Measurements from ENCODE around the gene ANKRD62.

ANKRD62 gene

DNA sequence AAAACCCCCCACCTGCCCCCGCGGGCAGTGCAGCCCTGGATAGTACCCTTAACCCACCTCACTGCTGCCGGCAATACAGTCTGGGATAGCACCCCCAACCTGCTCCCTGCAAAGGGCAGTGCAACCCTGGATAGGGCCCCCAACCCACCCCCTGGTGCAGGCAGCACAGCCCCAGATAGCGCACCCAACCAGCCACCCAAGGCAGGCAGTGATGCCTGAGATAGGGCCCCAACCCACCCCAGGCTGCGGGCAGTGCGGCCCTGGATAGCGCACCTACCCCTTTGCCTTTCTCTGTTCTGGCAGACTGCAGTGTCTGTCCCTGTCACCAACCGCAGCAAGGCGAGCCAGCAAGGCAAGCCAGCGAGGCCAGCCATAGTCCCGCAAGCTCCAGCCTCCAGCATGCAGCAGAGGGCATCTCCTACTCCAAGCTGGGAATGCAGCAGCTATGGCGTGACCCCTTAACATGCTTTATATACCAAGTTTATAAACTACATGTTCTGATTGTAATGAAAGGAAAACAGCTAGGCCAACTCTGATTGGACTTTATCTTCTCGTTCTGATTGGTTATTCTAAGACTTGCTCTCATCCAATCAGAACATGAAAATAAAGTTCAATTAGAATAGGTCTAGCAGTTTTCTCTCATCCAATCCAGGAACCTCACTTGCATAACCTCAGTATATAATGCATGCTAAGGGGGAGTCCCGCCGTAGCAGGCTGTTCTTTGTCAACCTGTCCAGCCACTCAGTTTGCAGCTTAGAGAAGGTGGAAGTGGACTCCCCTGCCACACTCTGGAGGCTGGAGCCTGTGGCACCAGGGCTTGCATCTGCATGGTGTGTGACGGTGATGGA, 34.1 kb upstream of the ANKRD62 start:
- no peak for DNase-seq (ENCODE audit: low spot score)
- TF ChIP-seq CTCF (IDR thresholded peaks at IDR 0.05; ENCODE audit: extremely low read depth, insufficient read depth, missing control alignments): no peak
- in situ Hi-C loops (cut with MboI; ENCODE audit: low pct_unique_long_range_greater_than_20kb, low sequenced_read_pairs, unreplicated experiment): loop anchor here (25.0 kb wide), 1 partner anchor 178 kb away; no protein-coding TSS in a partner anchor

DNA sequence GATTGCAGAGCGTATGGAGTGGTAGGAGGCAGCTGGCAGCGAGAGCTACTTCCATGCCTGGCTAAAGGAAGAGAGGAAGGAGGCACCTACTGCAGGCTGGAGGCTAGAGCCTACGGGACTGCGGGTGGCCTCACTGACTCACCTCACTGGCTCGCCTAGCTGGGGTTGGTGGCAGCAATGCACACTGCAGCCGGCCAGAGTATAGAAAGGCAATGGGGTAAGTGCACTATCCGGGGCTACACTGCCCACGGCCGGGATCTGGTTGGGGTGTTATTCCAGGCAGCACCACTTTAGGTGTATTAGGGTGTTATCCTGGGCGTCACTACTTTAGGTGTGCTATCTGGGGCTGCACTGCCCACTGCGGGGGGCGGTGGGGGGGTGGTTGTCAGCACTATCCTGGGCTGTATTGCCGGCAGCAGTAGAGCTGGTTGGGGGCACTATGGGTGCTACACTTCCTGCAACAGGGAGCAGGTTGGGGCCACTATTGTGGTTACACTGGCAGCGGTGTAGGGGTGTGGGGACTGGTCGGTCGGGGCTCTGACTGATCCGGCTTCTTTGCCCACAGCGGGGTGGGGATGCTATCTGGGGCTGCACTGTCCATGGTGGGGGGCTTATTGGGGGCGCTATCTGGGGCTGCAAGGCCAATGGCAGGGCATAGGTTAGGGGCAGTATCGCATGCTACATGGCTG, 33.3 kb upstream of the ANKRD62 start:
- no peak for DNase-seq (ENCODE audit: low spot score)
- TF ChIP-seq CTCF (IDR thresholded peaks at IDR 0.05; ENCODE audit: extremely low read depth, insufficient read depth, missing control alignments): no peak
- in situ Hi-C loops (cut with MboI; ENCODE audit: low pct_unique_long_range_greater_than_20kb, low sequenced_read_pairs, unreplicated experiment): loop anchor here (25.0 kb wide), 1 partner anchor 177 kb away; no protein-coding TSS in a partner anchor

DNA sequence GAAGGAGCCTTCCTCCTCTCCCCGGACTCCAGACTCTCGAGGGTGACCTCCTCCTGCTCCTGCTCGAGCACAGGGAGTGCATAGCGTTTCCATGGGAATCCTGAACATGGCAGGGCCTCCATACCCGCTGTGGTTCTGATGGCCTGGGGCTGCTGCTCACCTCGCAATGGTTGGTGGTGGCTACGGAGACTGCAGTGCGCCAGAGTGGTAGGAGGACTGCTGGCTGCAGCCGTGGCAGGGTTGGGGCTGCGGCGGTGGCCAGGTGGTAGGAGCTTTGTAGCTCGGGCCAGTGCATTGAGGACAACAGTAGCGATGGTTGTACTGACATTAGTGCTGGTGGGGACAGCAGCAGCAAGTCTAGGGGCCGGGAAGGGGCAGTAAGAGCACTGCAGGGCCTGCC, 32.0 kb upstream of the ANKRD62 start:
- no peak for DNase-seq (ENCODE audit: low spot score)
- TF ChIP-seq CTCF (IDR thresholded peaks at IDR 0.05; ENCODE audit: extremely low read depth, insufficient read depth, missing control alignments): no peak
- in situ Hi-C loops (cut with MboI; ENCODE audit: low pct_unique_long_range_greater_than_20kb, low sequenced_read_pairs, unreplicated experiment): loop anchor here (25.0 kb wide), 1 partner anchor 176 kb away; no protein-coding TSS in a partner anchor

DNA sequence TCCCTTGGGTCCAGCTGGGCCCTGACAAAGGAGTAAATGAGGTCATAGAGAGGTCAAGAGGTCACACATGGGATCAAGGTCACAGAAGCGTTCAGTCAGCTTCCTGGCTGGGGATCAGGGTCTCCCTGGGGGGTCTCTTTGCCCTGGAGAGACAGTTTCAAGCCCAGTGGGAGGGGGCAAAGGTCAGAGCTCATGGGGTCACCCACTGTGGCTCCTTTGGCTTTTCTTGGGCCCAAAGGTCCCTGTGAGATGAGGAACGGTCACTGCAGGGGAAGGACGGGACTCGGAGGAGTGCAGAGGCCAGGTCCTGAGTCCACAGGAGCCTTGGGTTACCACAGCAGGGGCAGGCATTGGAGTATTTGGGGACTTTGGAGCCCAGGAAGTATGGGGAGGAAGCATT, 30.7 kb upstream of the ANKRD62 start:
- TF ChIP-seq CTCF (IDR thresholded peaks at IDR 0.05; ENCODE audit: extremely low read depth, insufficient read depth, missing control alignments): no peak
- no peak for DNase-seq (ENCODE audit: low spot score)
- in situ Hi-C loops (cut with MboI; ENCODE audit: low pct_unique_long_range_greater_than_20kb, low sequenced_read_pairs, unreplicated experiment): loop anchor here (25.0 kb wide), 1 partner anchor 174 kb away; no protein-coding TSS in a partner anchor

DNA sequence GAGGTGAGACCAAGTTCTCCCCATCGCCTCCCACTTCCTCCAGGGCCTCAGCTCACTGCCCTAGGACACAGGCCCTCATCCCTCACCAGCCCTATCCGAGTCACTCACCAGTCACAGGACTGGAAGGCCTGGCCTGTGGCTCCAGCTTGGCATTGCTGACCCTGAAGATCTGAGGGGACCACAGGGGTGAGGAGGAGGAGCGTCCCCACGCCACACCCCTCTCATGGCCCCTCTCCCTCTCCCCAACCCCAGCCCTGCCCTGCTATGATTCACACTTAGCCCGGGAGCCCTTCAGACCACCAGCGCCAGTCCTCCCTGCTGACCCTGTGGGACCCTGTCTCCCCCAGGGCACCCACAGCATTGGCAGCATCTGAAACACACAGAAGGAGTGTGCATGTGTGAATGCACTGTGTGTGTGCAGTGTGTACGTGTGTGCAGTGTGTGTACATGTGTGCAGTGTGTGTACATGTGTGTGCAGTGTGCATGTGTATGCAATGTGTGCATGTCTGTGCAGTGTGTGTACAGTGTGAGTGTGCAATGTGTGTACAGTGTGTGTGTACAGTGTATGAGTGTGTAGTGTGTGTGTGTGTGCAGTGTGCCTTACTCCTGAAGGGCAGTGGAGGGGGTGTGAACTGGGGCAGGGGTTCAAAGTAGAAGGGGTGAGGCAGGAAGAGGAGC, 29.4 kb upstream of the ANKRD62 start:
- DNase-seq (ENCODE audit: low spot score): no peak
- in situ Hi-C loops (cut with MboI; ENCODE audit: low pct_unique_long_range_greater_than_20kb, low sequenced_read_pairs, unreplicated experiment): loop anchor here (25.0 kb wide), 1 partner anchor 173 kb away; no protein-coding TSS in a partner anchor
- TF ChIP-seq CTCF (IDR thresholded peaks at IDR 0.05; ENCODE audit: extremely low read depth, insufficient read depth, missing control alignments): no peak

DNA sequence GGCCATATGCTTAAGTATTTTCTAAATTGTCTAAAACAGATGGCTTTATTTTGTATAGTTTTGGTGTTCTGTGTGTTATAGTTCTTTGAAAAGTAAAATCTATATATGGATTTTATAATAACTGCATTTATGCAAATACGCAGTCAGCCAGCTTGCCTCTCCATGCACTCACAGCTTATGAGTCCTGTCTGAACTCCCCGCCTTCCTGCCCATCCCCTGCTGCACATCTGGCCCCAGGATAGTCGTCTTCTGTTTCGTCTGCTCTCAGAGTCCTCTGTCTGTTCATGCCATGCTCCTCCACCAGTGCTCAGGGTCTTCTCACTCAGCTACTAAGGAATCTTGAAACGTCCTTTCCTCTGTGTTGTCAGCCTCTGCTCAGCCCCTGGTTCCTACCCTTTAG, 28.2 kb upstream of the ANKRD62 start:
- DNase-seq (ENCODE audit: low spot score): no peak
- in situ Hi-C loops (cut with MboI; ENCODE audit: low pct_unique_long_range_greater_than_20kb, low sequenced_read_pairs, unreplicated experiment): loop anchor here (25.0 kb wide), 1 partner anchor 172 kb away; no protein-coding TSS in a partner anchor
- TF ChIP-seq CTCF (IDR thresholded peaks at IDR 0.05; ENCODE audit: extremely low read depth, insufficient read depth, missing control alignments): no peak
